Medulla oblongata (tissue), 1 donor: ENCODE data around the gene VAMP1.
"Not testable (repeated sequence)": the region's sequence is repeated elsewhere in the genome, so short reads cannot be mapped to it uniquely, and the experiment has no call there.

Source experiments
- DNase-seq: peaks from one replicate; pipeline ENCODE4 v3.0.0-alpha.2; 2015; ENCODE audit errors: extremely low spot score

Gene VAMP1

GRCh38 chr12:6469609-6470374, 685 bp downstream of the VAMP1 start:
- DNase-seq, result no peak

- no peak for DNase-seq
Measured at GRCh38 chr12:6469092-6469491, 1.4 kb downstream of the VAMP1 start.

GRCh38 chr12:6468283-6468575, 2.2 kb downstream of the VAMP1 start:
- no peak for DNase-seq

- not testable (repeated sequence) for DNase-seq
Measured at GRCh38 chr12:6467571-6468282, 2.8 kb downstream of the VAMP1 start.

GRCh38 chr12:6466751-6467150, 3.7 kb downstream of the VAMP1 start:
- DNase-seq, result not testable (repeated sequence)

- DNase-seq, result no peak
Measured at GRCh38 chr12:6466184-6466573, 4.3 kb downstream of the VAMP1 start.

- peak; percentile 90 for DNase-seq
Measured at GRCh38 chr12:6465467-6466183, 4.9 kb downstream of the VAMP1 start.

- DNase-seq, result no peak
Measured at GRCh38 chr12:6464531-6464930, 5.9 kb downstream of the VAMP1 start.

- no peak for DNase-seq
Measured at GRCh38 chr12:6463858-6464257, 6.6 kb downstream of the VAMP1 start.

GRCh38 chr12:6463216-6463615, 7.3 kb downstream of the VAMP1 start:
- no peak for DNase-seq

GRCh38 chr12:6462234-6462995, 8.1 kb downstream of the VAMP1 start:
- no peak for DNase-seq

GRCh38 chr12:6461401-6462233, 8.9 kb downstream of the VAMP1 start:
- DNase-seq, result peak; percentile 84

- DNase-seq, result peak; percentile 12
Measured at GRCh38 chr12:6460751-6461371, 9.6 kb downstream of the VAMP1 start.

- no peak for DNase-seq
Measured at GRCh38 chr12:6459004-6459337, 11.5 kb downstream of the VAMP1 start.

GRCh38 chr12:6458281-6459003, 12.0 kb downstream of the VAMP1 start:
- no peak for DNase-seq

GRCh38 chr12:6457220-6457945, 13.1 kb downstream of the VAMP1 start:
- no peak for DNase-seq

- no peak for DNase-seq
Measured at GRCh38 chr12:6452944-6453630, 17.4 kb downstream of the VAMP1 start.

- peak; percentile 65 for DNase-seq
Measured at GRCh38 chr12:6452245-6452943, 18.1 kb downstream of the VAMP1 start.
